Mucosa of stomach (tissue), 1 donor: Measurements from ENCODE around the gene BAD.
"Not testable (repeated sequence)": the region's sequence is repeated elsewhere in the genome, so short reads cannot be mapped to it uniquely, and the experiment has no call there.

Experiments used
- H3K27me3 ChIP-seq: one replicate; pipeline ENCODE4 v1.7.0; 2013; ENCODE audit warnings: mild to moderate bottlenecking, low read length; ENCODE audit not compliant: control insufficient read depth, insufficient read depth
- H3K36me3 ChIP-seq: one replicate; pipeline ENCODE4 v1.7.0; 2013; ENCODE audit warnings: low read length; ENCODE audit not compliant: control insufficient read depth, insufficient read depth
- H3K4me1 ChIP-seq: one replicate; pipeline ENCODE4 v1.7.0; 2013; ENCODE audit warnings: mild to moderate bottlenecking, low read length; ENCODE audit not compliant: control insufficient read depth, insufficient read depth
- H3K4me3 ChIP-seq: one replicate; pipeline ENCODE4 v1.7.0; 2013; ENCODE audit warnings: low read length
- H3K9ac ChIP-seq: one replicate; pipeline ENCODE4 v1.7.0; 2013; ENCODE audit warnings: mild to moderate bottlenecking, low read length, moderate library complexity
- H3K9me3 ChIP-seq: one replicate; pipeline ENCODE4 v1.7.0; 2013; ENCODE audit warnings: mild to moderate bottlenecking, low read length, moderate library complexity; ENCODE audit not compliant: control insufficient read depth
- donor health status: Pancreatic carcinoma.

Gene BAD

GRCh38 chr11:64284048-64284961 is at the start of gene BAD:
BAD (minus strand) TSS chr11:64284665; CDS start chr11:64284368, 297 bp downstream.
- Histone ChIP-seq H3K27me3 (no peaks in the 10 kb centered on the region), H3K4me3 (peak within 1 kb of the TSS; percentile 82), H3K4me1 (peaks cover 31% of the 10 kb centered on the region), H3K36me3 (no peaks in the 10 kb centered on the region), H3K9ac (peak within 1 kb of the TSS; percentile 95), H3K9me3 (no peaks in the 10 kb centered on the region)

GRCh38 chr11:64333556-64333955 is 49.1 kb upstream of the BAD start:
- H3K36me3 ChIP-seq, result no peaks in the 10 kb centered on the region
- no peak overlapping the region for H3K4me3 ChIP-seq
- no peak overlapping the region for H3K9ac ChIP-seq
- peaks cover 38% of the 10 kb centered on the region for H3K4me1 ChIP-seq
- no peaks in the 10 kb centered on the region for H3K27me3 ChIP-seq
- H3K9me3 ChIP-seq, result no peaks in the 10 kb centered on the region

GRCh38 chr11:64331569-64332371 is 47.3 kb upstream of the BAD start:
- no peaks in the 10 kb centered on the region for H3K36me3 ChIP-seq

GRCh38 chr11:64330888-64331287 is 46.4 kb upstream of the BAD start:
- Histone ChIP-seq H3K9ac (no peak overlapping the region), H3K4me1 (peaks cover 38% of the 10 kb centered on the region), H3K27me3 (no peaks in the 10 kb centered on the region), H3K36me3 (no peaks in the 10 kb centered on the region), H3K4me3 (no peak overlapping the region), H3K9me3 (no peaks in the 10 kb centered on the region)

More at GRCh38 chr11:64331569-64332371, 47.3 kb upstream of the BAD start:
- peaks cover 38% of the 10 kb centered on the region for H3K4me1 ChIP-seq
- peak overlapping the region; percentile 42 for H3K9ac ChIP-seq
- no peaks in the 10 kb centered on the region for H3K27me3 ChIP-seq
- H3K9me3 ChIP-seq, result no peaks in the 10 kb centered on the region
- no peak overlapping the region for H3K4me3 ChIP-seq

- Histone ChIP-seq H3K4me3 (no peak overlapping the region), H3K27me3 (no peaks in the 10 kb centered on the region), H3K36me3 (no peaks in the 10 kb centered on the region), H3K9ac (no peak overlapping the region), H3K4me1 (peaks cover 29% of the 10 kb centered on the region), H3K9me3 (no peaks in the 10 kb centered on the region)
These were observed 43.5 kb upstream of the BAD start for GRCh38 chr11:64327993-64328392.

- H3K4me3 ChIP-seq, result no peak overlapping the region
- H3K27me3 ChIP-seq, result no peaks in the 10 kb centered on the region
- no peak overlapping the region for H3K9ac ChIP-seq
- no peaks in the 10 kb centered on the region for H3K9me3 ChIP-seq
- H3K4me1 ChIP-seq, result peaks cover 34% of the 10 kb centered on the region
- H3K36me3 ChIP-seq, result peaks cover 3% of the 10 kb centered on the region
These were observed 42.9 kb upstream of the BAD start for GRCh38 chr11:64327375-64327774.

- H3K9ac ChIP-seq, result no peak overlapping the region
These were observed 40.4 kb upstream of the BAD start for GRCh38 chr11:64324692-64325469.

GRCh38 chr11:64323984-64324383 is 39.5 kb upstream of the BAD start:
- H3K4me3 ChIP-seq, H3K9ac ChIP-seq, H3K27me3 ChIP-seq, H3K36me3 ChIP-seq, H3K9me3 ChIP-seq: not testable (repeated sequence)
- H3K4me1 ChIP-seq, result peaks cover 39% of the 10 kb centered on the region

More at GRCh38 chr11:64324692-64325469, 40.4 kb upstream of the BAD start:
- Histone ChIP-seq H3K4me1 (peaks cover 39% of the 10 kb centered on the region), H3K36me3 (peaks cover 6% of the 10 kb centered on the region), H3K4me3 (no peak overlapping the region), H3K27me3 (no peaks in the 10 kb centered on the region), H3K9me3 (no peaks in the 10 kb centered on the region)

GRCh38 chr11:64323373-64323772 is 38.9 kb upstream of the BAD start:
- peaks cover 6% of the 10 kb centered on the region for H3K36me3 ChIP-seq
- no peaks in the 10 kb centered on the region for H3K9me3 ChIP-seq
- H3K9ac ChIP-seq, result peak overlapping the region; percentile 4
- H3K4me3 ChIP-seq, result no peak overlapping the region
- H3K4me1 ChIP-seq, result peaks cover 41% of the 10 kb centered on the region
- no peaks in the 10 kb centered on the region for H3K27me3 ChIP-seq

- peak overlapping the region; percentile 4 for H3K9ac ChIP-seq
- H3K4me1 ChIP-seq, result peaks cover 41% of the 10 kb centered on the region
- H3K27me3 ChIP-seq, result no peaks in the 10 kb centered on the region
- no peak overlapping the region for H3K4me3 ChIP-seq
- H3K9me3 ChIP-seq, result no peaks in the 10 kb centered on the region
- H3K36me3 ChIP-seq, result peaks cover 6% of the 10 kb centered on the region
These were observed 38.4 kb upstream of the BAD start for GRCh38 chr11:64322925-64323260.

GRCh38 chr11:64321533-64321932 is 37.1 kb upstream of the BAD start:
- H3K4me3 ChIP-seq, result no peak overlapping the region
- H3K4me1 ChIP-seq, result peaks cover 41% of the 10 kb centered on the region
- peak overlapping the region; percentile 54 for H3K9ac ChIP-seq
- H3K9me3 ChIP-seq, result no peaks in the 10 kb centered on the region
- no peaks in the 10 kb centered on the region for H3K27me3 ChIP-seq
- peaks cover 6% of the 10 kb centered on the region for H3K36me3 ChIP-seq
